OCI-LY3 (cell line): ENCODE results near the gene PALMD.

ENCODE experiments used
- H2AFZ ChIP-seq: fragments of 200-600, 300-600 bp; shearing (Covaris generic); 2 replicates; pipeline ENCODE4 v1.6.0; 2014; ENCODE audit warnings: antibody characterized with exemption, low read depth, low read length
- H3K27ac ChIP-seq: fragments of 200-600, 300-600 bp; sonication (generic); 2 replicates; pipeline ENCODE4 v1.5.1; 2014; ENCODE audit warnings: mild to moderate bottlenecking, low read length, moderate library complexity, mixed read lengths
- H3K27me3 ChIP-seq: fragments of 200-600, 300-600 bp; sonication (generic); 2 replicates; pipeline ENCODE4 v1.6.1; 2014; ENCODE audit warnings: low read depth, low read length, mixed read lengths
- H3K36me3 ChIP-seq: fragments of 200-600, 300-600 bp; sonication (generic); replicated peaks from 2 replicates; pipeline ENCODE3; 2014; ENCODE audit warnings: low read depth, low read length, mixed read lengths
- H3K4me1 ChIP-seq: fragments of 300-600, 200-600 bp; sonication (generic); 2 replicates; pipeline ENCODE4 v1.6.1; 2014; ENCODE audit warnings: low read length, mixed read lengths
- H3K4me2 ChIP-seq: fragments of 200-600, 300-600 bp; sonication (generic); 2 replicates; pipeline ENCODE4 v1.6.1; 2014; ENCODE audit warnings: low read length, mixed read lengths
- H3K4me3 ChIP-seq: fragments of 300-600, 200-600 bp; sonication (generic); 2 replicates; pipeline ENCODE4 v1.5.1; 2014; ENCODE audit warnings: antibody characterized with exemption, mild to moderate bottlenecking, low read length, moderate library complexity
- H3K79me2 ChIP-seq: fragments of 300-600, 200-600 bp; shearing (Covaris generic); 2 replicates; pipeline ENCODE4 v1.6.1; 2014; ENCODE audit warnings: mild to moderate bottlenecking, low read length, mixed read lengths
- H3K9ac ChIP-seq: fragments of 300-600, 200-600 bp; shearing (Covaris generic); 2 replicates; pipeline ENCODE4 v1.6.0; 2014; ENCODE audit warnings: mild to moderate bottlenecking, low read length, moderate library complexity
- H3K9me3 ChIP-seq: fragments of 200-600, 300-600 bp; shearing (Covaris generic); 2 replicates; pipeline ENCODE4 v1.6.1; 2014; ENCODE audit warnings: low read length, mixed read lengths; ENCODE audit not compliant: insufficient read depth
- H4K20me1 ChIP-seq: fragments of 200-600, 300-600 bp; sonication (generic); 2 replicates; pipeline ENCODE4 v1.6.1; 2016; ENCODE audit warnings: low read length, mixed read lengths; ENCODE audit not compliant: insufficient read depth
- EZH2phosphoT487 ChIP-seq: fragments of 200-600 bp; shearing (Covaris generic); IDR thresholded peaks from 2 replicates; pipeline ENCODE4 v1.6.1; 2018; ENCODE audit warnings: antibody characterized with exemption, mixed run types, low read depth
- TF ChIP-seq, protein P1 (sequence below): fragments of 200-600, 300-600 bp; sonication (generic); IDR thresholded peaks from 2 replicates; pipeline ENCODE4 v1.5.1; 2014; ENCODE audit warnings: antibody characterized with exemption, low read length, low read depth

PALMD gene

DNA sequence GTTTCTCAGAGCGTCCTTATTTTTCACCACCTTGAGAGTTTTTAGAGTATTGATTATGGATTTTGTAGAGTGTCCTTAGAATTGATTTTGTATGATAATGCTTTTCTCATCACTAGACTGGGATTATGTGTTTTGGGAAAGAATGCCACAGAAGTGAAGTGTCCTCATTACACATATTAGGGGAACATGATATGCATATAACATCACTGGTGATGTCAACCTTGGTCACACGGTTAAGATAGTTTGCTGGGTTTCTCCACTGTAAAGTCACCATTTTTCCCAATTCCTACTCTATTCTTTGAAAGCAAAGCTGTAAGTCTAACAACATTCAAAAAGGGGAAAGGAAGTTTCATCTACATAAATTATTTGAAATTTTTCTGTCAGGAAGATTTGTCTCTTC, 39.6 kb upstream of the PALMD start:
- no peak overlapping the region for H3K27ac ChIP-seq

DNA sequence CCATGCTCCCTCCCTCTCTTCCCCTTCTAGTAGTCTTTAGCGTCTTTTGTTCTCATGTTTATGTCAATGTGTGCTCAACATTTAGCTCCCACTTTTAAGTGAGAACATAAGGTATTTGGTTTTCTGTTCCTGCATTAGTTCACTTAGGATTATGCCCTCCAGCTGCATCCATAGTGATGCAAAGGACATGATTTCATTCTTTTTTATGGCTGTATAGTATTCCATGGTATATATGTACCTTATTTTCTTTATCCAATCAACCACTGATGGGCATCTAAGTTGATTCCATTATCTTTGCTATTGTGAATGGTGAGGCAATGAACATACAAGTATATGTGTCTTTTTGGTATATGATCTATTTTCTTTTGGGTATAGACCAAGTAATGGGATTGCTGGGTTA, 38.3 kb upstream of the PALMD start:
- no peaks in the 10 kb centered on the region for H3K79me2 ChIP-seq
- H3K36me3 ChIP-seq = no peaks in the 10 kb centered on the region
- TF ChIP-seq EZH2phosphoT487 = no peak
- TF ChIP-seq, protein P1, sequence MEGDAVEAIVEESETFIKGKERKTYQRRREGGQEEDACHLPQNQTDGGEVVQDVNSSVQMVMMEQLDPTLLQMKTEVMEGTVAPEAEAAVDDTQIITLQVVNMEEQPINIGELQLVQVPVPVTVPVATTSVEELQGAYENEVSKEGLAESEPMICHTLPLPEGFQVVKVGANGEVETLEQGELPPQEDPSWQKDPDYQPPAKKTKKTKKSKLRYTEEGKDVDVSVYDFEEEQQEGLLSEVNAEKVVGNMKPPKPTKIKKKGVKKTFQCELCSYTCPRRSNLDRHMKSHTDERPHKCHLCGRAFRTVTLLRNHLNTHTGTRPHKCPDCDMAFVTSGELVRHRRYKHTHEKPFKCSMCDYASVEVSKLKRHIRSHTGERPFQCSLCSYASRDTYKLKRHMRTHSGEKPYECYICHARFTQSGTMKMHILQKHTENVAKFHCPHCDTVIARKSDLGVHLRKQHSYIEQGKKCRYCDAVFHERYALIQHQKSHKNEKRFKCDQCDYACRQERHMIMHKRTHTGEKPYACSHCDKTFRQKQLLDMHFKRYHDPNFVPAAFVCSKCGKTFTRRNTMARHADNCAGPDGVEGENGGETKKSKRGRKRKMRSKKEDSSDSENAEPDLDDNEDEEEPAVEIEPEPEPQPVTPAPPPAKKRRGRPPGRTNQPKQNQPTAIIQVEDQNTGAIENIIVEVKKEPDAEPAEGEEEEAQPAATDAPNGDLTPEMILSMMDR = no peak
- H3K4me3 ChIP-seq = no peak overlapping the region
- no peak overlapping the region for H3K4me2 ChIP-seq
- no peaks in the 10 kb centered on the region for H3K27me3 ChIP-seq
- H3K9me3 ChIP-seq = no peaks in the 10 kb centered on the region
- H3K27ac ChIP-seq = no peak overlapping the region
- H3K9ac ChIP-seq = no peak overlapping the region
- H2AFZ ChIP-seq = no peak overlapping the region
- no peaks in the 10 kb centered on the region for H4K20me1 ChIP-seq
- H3K4me1 ChIP-seq = no peaks in the 10 kb centered on the region

More for the DNA sequence above, 39.6 kb upstream of the PALMD start:
- Histone ChIP-seq H3K27me3 (no peaks in the 10 kb centered on the region), H3K36me3 (no peaks in the 10 kb centered on the region), H3K4me1 (no peaks in the 10 kb centered on the region), H3K9ac (no peak overlapping the region), H3K4me3 (no peak overlapping the region), H3K4me2 (no peak overlapping the region), H2AFZ (no peak overlapping the region), H3K9me3 (no peaks in the 10 kb centered on the region), H4K20me1 (no peaks in the 10 kb centered on the region), H3K79me2 (no peaks in the 10 kb centered on the region)
- TF ChIP-seq, protein P1 = no peak
- no peak for TF ChIP-seq EZH2phosphoT487

- Histone ChIP-seq H3K4me3 (no peak overlapping the region), H3K27me3 (no peaks in the 10 kb centered on the region), H3K27ac (no peak overlapping the region), H3K4me1 (no peaks in the 10 kb centered on the region), H2AFZ (no peak overlapping the region), H3K9me3 (no peaks in the 10 kb centered on the region), H4K20me1 (no peaks in the 10 kb centered on the region), H3K4me2 (no peak overlapping the region), H3K36me3 (no peaks in the 10 kb centered on the region), H3K9ac (no peak overlapping the region), H3K79me2 (no peaks in the 10 kb centered on the region)
- TF ChIP-seq, protein P1 = no peak
- TF ChIP-seq EZH2phosphoT487 = no peak
Measured at GRCh38 chr1:99608058-99608457, 37.9 kb upstream of the PALMD start.

DNA sequence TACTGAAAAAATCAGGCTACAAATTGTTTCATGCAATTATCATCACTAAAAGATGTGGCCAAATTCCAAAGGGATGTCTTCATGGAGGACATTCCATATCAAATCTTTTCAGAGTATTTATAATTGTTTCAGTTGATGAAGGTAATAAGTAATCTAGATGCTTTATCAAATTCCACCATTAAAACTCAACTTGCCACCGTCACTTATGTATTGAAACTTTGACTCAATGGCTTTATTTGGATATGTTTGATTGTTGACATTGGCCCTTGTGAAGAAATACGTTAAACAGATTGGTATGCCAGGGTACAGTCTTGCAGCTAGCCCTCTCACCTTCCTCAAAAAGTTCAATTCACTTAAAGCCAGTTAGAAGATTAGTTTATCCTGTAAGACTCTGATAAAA, 32.2 kb upstream of the PALMD start:
- Histone ChIP-seq H3K4me2 (no peak overlapping the region), H4K20me1 (no peaks in the 10 kb centered on the region), H3K36me3 (no peaks in the 10 kb centered on the region), H2AFZ (no peak overlapping the region), H3K79me2 (no peaks in the 10 kb centered on the region), H3K9me3 (no peaks in the 10 kb centered on the region), H3K4me1 (no peaks in the 10 kb centered on the region), H3K27ac (no peak overlapping the region), H3K4me3 (no peak overlapping the region), H3K9ac (no peak overlapping the region), H3K27me3 (no peaks in the 10 kb centered on the region)
- TF ChIP-seq, protein P1 = no peak
- TF ChIP-seq EZH2phosphoT487 = no peak
